ENCODE measurements around the gene LRRC8C.
"Not testable (repeated sequence)": the region's sequence is repeated elsewhere in the genome, so short reads cannot be mapped to it uniquely, and the experiment has no call there.

Gene LRRC8C

GRCh38 chr1:89699451-89699986 is 66.6 kb downstream of the LRRC8C start:
- Histone ChIP-seq H3K4me2 (ENCODE audit: low read length) (no peak overlapping the region), H3K9me3 (replicated peaks; ENCODE audit: low read length) (no peaks in the 10 kb centered on the region), H3K9ac (ENCODE audit: low read depth, low read length) (no peak overlapping the region), H3K36me3 (ENCODE audit: insufficient read depth, low read length) (no peaks in the 10 kb centered on the region), H3K4me1 (ENCODE audit: control insufficient read depth, insufficient read depth, low read length) (no peaks in the 10 kb centered on the region), H3K27me3 (ENCODE audit: control insufficient read depth, insufficient read depth, low read length) (no peaks in the 10 kb centered on the region), H3K4me3 (ENCODE audit: low read length) (no peak overlapping the region)

- Histone ChIP-seq H3K9ac (ENCODE audit: low read depth, low read length) (no peak overlapping the region), H3K9me3 (replicated peaks; ENCODE audit: low read length) (no peaks in the 10 kb centered on the region), H3K36me3 (ENCODE audit: insufficient read depth, low read length) (no peaks in the 10 kb centered on the region), H3K4me1 (ENCODE audit: control insufficient read depth, insufficient read depth, low read length) (no peaks in the 10 kb centered on the region), H3K4me2 (ENCODE audit: low read length) (no peak overlapping the region), H3K27me3 (ENCODE audit: control insufficient read depth, insufficient read depth, low read length) (no peaks in the 10 kb centered on the region), H3K4me3 (ENCODE audit: low read length) (no peak overlapping the region)
Observed at GRCh38 chr1:89701746-89702241, 68.9 kb downstream of the LRRC8C start.

GRCh38 chr1:89702520-89703045 is 69.7 kb downstream of the LRRC8C start:
- H3K9me3 ChIP-seq (replicated peaks; ENCODE audit: low read length): no peaks in the 10 kb centered on the region
- H3K9ac ChIP-seq (ENCODE audit: low read depth, low read length): no peak overlapping the region
- no peak overlapping the region for H3K4me2 ChIP-seq (ENCODE audit: low read length)
- H3K4me3 ChIP-seq (ENCODE audit: low read length): no peak overlapping the region
- H3K27me3 ChIP-seq (ENCODE audit: control insufficient read depth, insufficient read depth, low read length): no peaks in the 10 kb centered on the region
- H3K36me3 ChIP-seq (ENCODE audit: insufficient read depth, low read length): no peaks in the 10 kb centered on the region
- no peaks in the 10 kb centered on the region for H3K4me1 ChIP-seq (ENCODE audit: control insufficient read depth, insufficient read depth, low read length)

- Histone ChIP-seq H3K4me3 (ENCODE audit: low read length) (no peak overlapping the region), H3K4me1 (ENCODE audit: control insufficient read depth, insufficient read depth, low read length) (no peaks in the 10 kb centered on the region), H3K4me2 (ENCODE audit: low read length) (no peak overlapping the region)
Observed at GRCh38 chr1:89703469-89703868, 70.5 kb downstream of the LRRC8C start.

GRCh38 chr1:89704014-89704413 is 71.1 kb downstream of the LRRC8C start:
- H3K4me1 ChIP-seq (ENCODE audit: control insufficient read depth, insufficient read depth, low read length): no peaks in the 10 kb centered on the region

More at GRCh38 chr1:89703469-89703868, 70.5 kb downstream of the LRRC8C start:
- Histone ChIP-seq H3K27me3 (ENCODE audit: control insufficient read depth, insufficient read depth, low read length) (no peaks in the 10 kb centered on the region), H3K36me3 (ENCODE audit: insufficient read depth, low read length) (no peaks in the 10 kb centered on the region), H3K9me3 (replicated peaks; ENCODE audit: low read length) (no peaks in the 10 kb centered on the region), H3K9ac (ENCODE audit: low read depth, low read length) (no peak overlapping the region)

GRCh38 chr1:89704885-89705284 is 72.0 kb downstream of the LRRC8C start:
- not testable (repeated sequence) for H3K9ac ChIP-seq (ENCODE audit: low read depth, low read length); H3K27me3 ChIP-seq (ENCODE audit: control insufficient read depth, insufficient read depth, low read length); H3K4me3 ChIP-seq (ENCODE audit: low read length); H3K4me1 ChIP-seq (ENCODE audit: control insufficient read depth, insufficient read depth, low read length); H3K4me2 ChIP-seq (ENCODE audit: low read length); H3K9me3 ChIP-seq (replicated peaks; ENCODE audit: low read length); H3K36me3 ChIP-seq (ENCODE audit: insufficient read depth, low read length)

More at GRCh38 chr1:89704014-89704413, 71.1 kb downstream of the LRRC8C start:
- Histone ChIP-seq H3K4me2 (ENCODE audit: low read length) (no peak overlapping the region), H3K4me3 (ENCODE audit: low read length) (no peak overlapping the region), H3K9me3 (replicated peaks; ENCODE audit: low read length) (no peaks in the 10 kb centered on the region), H3K27me3 (ENCODE audit: control insufficient read depth, insufficient read depth, low read length) (no peaks in the 10 kb centered on the region), H3K9ac (ENCODE audit: low read depth, low read length) (no peak overlapping the region), H3K36me3 (ENCODE audit: insufficient read depth, low read length) (no peaks in the 10 kb centered on the region)

- Histone ChIP-seq H3K4me3 (ENCODE audit: low read length) (no peak overlapping the region), H3K4me2 (ENCODE audit: low read length) (no peak overlapping the region), H3K9me3 (replicated peaks; ENCODE audit: low read length) (no peaks in the 10 kb centered on the region), H3K27me3 (ENCODE audit: control insufficient read depth, insufficient read depth, low read length) (no peaks in the 10 kb centered on the region), H3K9ac (ENCODE audit: low read depth, low read length) (no peak overlapping the region), H3K36me3 (ENCODE audit: insufficient read depth, low read length) (no peaks in the 10 kb centered on the region), H3K4me1 (ENCODE audit: control insufficient read depth, insufficient read depth, low read length) (no peaks in the 10 kb centered on the region)
Observed at GRCh38 chr1:89705901-89706699, 73.2 kb downstream of the LRRC8C start.

GRCh38 chr1:89706700-89707012 is 73.7 kb downstream of the LRRC8C start:
- no peaks in the 10 kb centered on the region for H3K36me3 ChIP-seq (ENCODE audit: insufficient read depth, low read length)
- H3K4me3 ChIP-seq (ENCODE audit: low read length): no peak overlapping the region
- H3K4me2 ChIP-seq (ENCODE audit: low read length): no peak overlapping the region

GRCh38 chr1:89708751-89709375 is 75.9 kb downstream of the LRRC8C start:
- Histone ChIP-seq H3K4me1 (ENCODE audit: control insufficient read depth, insufficient read depth, low read length) (no peaks in the 10 kb centered on the region), H3K9ac (ENCODE audit: low read depth, low read length) (no peak overlapping the region), H3K9me3 (replicated peaks; ENCODE audit: low read length) (no peaks in the 10 kb centered on the region), H3K4me3 (ENCODE audit: low read length) (no peak overlapping the region), H3K27me3 (ENCODE audit: control insufficient read depth, insufficient read depth, low read length) (no peaks in the 10 kb centered on the region), H3K4me2 (ENCODE audit: low read length) (no peak overlapping the region), H3K36me3 (ENCODE audit: insufficient read depth, low read length) (peaks cover 12% of the 10 kb centered on the region)

More at GRCh38 chr1:89706700-89707012, 73.7 kb downstream of the LRRC8C start:
- H3K9me3 ChIP-seq (replicated peaks; ENCODE audit: low read length): no peaks in the 10 kb centered on the region
- no peak overlapping the region for H3K9ac ChIP-seq (ENCODE audit: low read depth, low read length)
- no peaks in the 10 kb centered on the region for H3K4me1 ChIP-seq (ENCODE audit: control insufficient read depth, insufficient read depth, low read length)
- no peaks in the 10 kb centered on the region for H3K27me3 ChIP-seq (ENCODE audit: control insufficient read depth, insufficient read depth, low read length)

GRCh38 chr1:89710498-89711139 is 77.7 kb downstream of the LRRC8C start:
- peaks cover 12% of the 10 kb centered on the region for H3K36me3 ChIP-seq (ENCODE audit: insufficient read depth, low read length)
- H3K27me3 ChIP-seq (ENCODE audit: control insufficient read depth, insufficient read depth, low read length): no peaks in the 10 kb centered on the region
- H3K9ac ChIP-seq (ENCODE audit: low read depth, low read length): no peak overlapping the region
- no peaks in the 10 kb centered on the region for H3K4me1 ChIP-seq (ENCODE audit: control insufficient read depth, insufficient read depth, low read length)
- no peak overlapping the region for H3K4me2 ChIP-seq (ENCODE audit: low read length)
- no peak overlapping the region for H3K4me3 ChIP-seq (ENCODE audit: low read length)
- H3K9me3 ChIP-seq (replicated peaks; ENCODE audit: low read length): no peaks in the 10 kb centered on the region

- Histone ChIP-seq H3K36me3 (ENCODE audit: insufficient read depth, low read length) (peaks cover 12% of the 10 kb centered on the region), H3K4me3 (ENCODE audit: low read length) (no peak overlapping the region), H3K4me2 (ENCODE audit: low read length) (no peak overlapping the region), H3K4me1 (ENCODE audit: control insufficient read depth, insufficient read depth, low read length) (no peaks in the 10 kb centered on the region), H3K9ac (ENCODE audit: low read depth, low read length) (no peak overlapping the region), H3K27me3 (ENCODE audit: control insufficient read depth, insufficient read depth, low read length) (no peaks in the 10 kb centered on the region), H3K9me3 (replicated peaks; ENCODE audit: low read length) (no peaks in the 10 kb centered on the region)
Observed at GRCh38 chr1:89711140-89711778, 78.3 kb downstream of the LRRC8C start.
